Measurements from ENCODE around the gene RPL3. TPM values are rescaled to one million over a fixed set of nuclear protein-coding genes. Genes with fewer than 3 reads are reported as not detected.
A peak's percentile ranks its signal among the peaks of the same experiment; 100 is the strongest.

Gene RPL3
- total RNA-seq, 1 donor from 2014 or later, result 2,149 TPM

- H3K36me3 Mint-ChIP-seq (ENCODE audit: low read depth, unreplicated experiment), result peaks cover 36% of the 10 kb centered on the region
- H3K27ac Mint-ChIP-seq (ENCODE audit: unreplicated experiment), result peak overlapping the region; percentile 74
- peaks cover 17% of the 10 kb centered on the region for H3K27me3 Mint-ChIP-seq (ENCODE audit: unreplicated experiment)
- peaks cover 43% of the 10 kb centered on the region for H3K4me1 Mint-ChIP-seq (ENCODE audit: unreplicated experiment)
- TF ChIP-seq CTCF (IDR thresholded peaks at IDR 0.05; ENCODE audit: unreplicated experiment), result no peak
- H3K9me3 Mint-ChIP-seq (ENCODE audit: unreplicated experiment), result no peaks in the 10 kb centered on the region
- peak overlapping the region; percentile 71 for H3K4me3 Mint-ChIP-seq (ENCODE audit: unreplicated experiment)
- DNase-seq (ENCODE audit: low spot score), result no peak
Observed at GRCh38 chr22:39315389-39315788, 4.0 kb downstream of the RPL3 start.

GRCh38 chr22:39314251-39314971 is 5.0 kb downstream of the RPL3 start:
- Mint-ChIP-seq H3K4me1 (ENCODE audit: unreplicated experiment) (peaks cover 40% of the 10 kb centered on the region), H3K27ac (ENCODE audit: unreplicated experiment) (no peak overlapping the region), H3K27me3 (ENCODE audit: unreplicated experiment) (peaks cover 17% of the 10 kb centered on the region), H3K36me3 (ENCODE audit: low read depth, unreplicated experiment) (peaks cover 36% of the 10 kb centered on the region), H3K4me3 (ENCODE audit: unreplicated experiment) (peak overlapping the region; percentile 73), H3K9me3 (ENCODE audit: unreplicated experiment) (no peaks in the 10 kb centered on the region)
- DNase-seq (ENCODE audit: low spot score), result no peak
- no peak for TF ChIP-seq CTCF (IDR thresholded peaks at IDR 0.05; ENCODE audit: unreplicated experiment)

GRCh38 chr22:39313258-39314001 is 6.0 kb downstream of the RPL3 start:
- no peak for DNase-seq (ENCODE audit: low spot score)
- H3K4me1 Mint-ChIP-seq (ENCODE audit: unreplicated experiment), result peaks cover 34% of the 10 kb centered on the region
- no peak for TF ChIP-seq CTCF (IDR thresholded peaks at IDR 0.05; ENCODE audit: unreplicated experiment)
- H3K4me3 Mint-ChIP-seq (ENCODE audit: unreplicated experiment), result peak overlapping the region; percentile 47
- no peak overlapping the region for H3K27ac Mint-ChIP-seq (ENCODE audit: unreplicated experiment)
- H3K36me3 Mint-ChIP-seq (ENCODE audit: low read depth, unreplicated experiment), result peaks cover 33% of the 10 kb centered on the region
- peaks cover 12% of the 10 kb centered on the region for H3K27me3 Mint-ChIP-seq (ENCODE audit: unreplicated experiment)
- H3K9me3 Mint-ChIP-seq (ENCODE audit: unreplicated experiment), result no peaks in the 10 kb centered on the region

- no peaks in the 10 kb centered on the region for H3K9me3 Mint-ChIP-seq (ENCODE audit: unreplicated experiment)
- no peak for DNase-seq (ENCODE audit: low spot score)
- peaks cover 28% of the 10 kb centered on the region for H3K36me3 Mint-ChIP-seq (ENCODE audit: low read depth, unreplicated experiment)
- peaks cover 12% of the 10 kb centered on the region for H3K27me3 Mint-ChIP-seq (ENCODE audit: unreplicated experiment)
- TF ChIP-seq CTCF (IDR thresholded peaks at IDR 0.05; ENCODE audit: unreplicated experiment), result no peak
- peak overlapping the region; percentile 5 for H3K27ac Mint-ChIP-seq (ENCODE audit: unreplicated experiment)
- no peak overlapping the region for H3K4me3 Mint-ChIP-seq (ENCODE audit: unreplicated experiment)
- H3K4me1 Mint-ChIP-seq (ENCODE audit: unreplicated experiment), result peaks cover 25% of the 10 kb centered on the region
Observed at GRCh38 chr22:39312410-39312809, 7.0 kb downstream of the RPL3 start.

All from endothelial cell (in vitro differentiated cells).